H9 (cell line): ENCODE measurements around the gene SP8. TPM values are rescaled to one million over a fixed set of nuclear protein-coding genes. Genes with fewer than 3 reads are reported as not detected.

Experiments
- DNase-seq: peaks from one replicate; pipeline ENCODE4 v3.0.0-alpha.2; 2017
- H2AFZ ChIP-seq: one replicate; pipeline ENCODE4 v1.6.1; 2013; ENCODE audit warnings: mild to moderate bottlenecking, low read length, control low read depth, moderate library complexity
- H2AK5ac ChIP-seq: 2 replicates; pipeline ENCODE4 v1.6.1; 2013; ENCODE audit warnings: low read length, control low read depth, mixed read lengths; ENCODE audit not compliant: insufficient read length
- H2BK120ac ChIP-seq: one replicate; pipeline ENCODE4 v1.6.1; 2013; ENCODE audit warnings: low read depth, mild to moderate bottlenecking, low read length, control low read depth, inconsistent platforms; ENCODE audit not compliant: poor library complexity, severe bottlenecking
- H2BK12ac ChIP-seq: 2 replicates; pipeline ENCODE4 v1.6.1; 2013; ENCODE audit warnings: low read length, control low read depth, mixed read lengths, low read depth; ENCODE audit not compliant: insufficient read length
- H2BK15ac ChIP-seq: 2 replicates; pipeline ENCODE4 v1.6.1; 2013; ENCODE audit warnings: low read depth, low read length, control low read depth
- H2BK20ac ChIP-seq: one replicate; pipeline ENCODE4 v1.6.1; 2013; ENCODE audit warnings: low read depth, mild to moderate bottlenecking, low read length, control low read depth, inconsistent platforms; ENCODE audit not compliant: poor library complexity, severe bottlenecking
- H2BK5ac ChIP-seq: 2 replicates; pipeline ENCODE4 v1.6.1; 2013; ENCODE audit warnings: low read length, control low read depth, mixed read lengths; ENCODE audit not compliant: insufficient read length
- H3K14ac ChIP-seq: 2 replicates; pipeline ENCODE4 v1.6.1; 2013; ENCODE audit warnings: low read length, control low read depth; ENCODE audit not compliant: insufficient read depth
- H3K18ac ChIP-seq: 2 replicates; pipeline ENCODE4 v1.6.1; 2013; ENCODE audit warnings: low read depth, mild to moderate bottlenecking, mixed read lengths, low read length, control low read depth; ENCODE audit not compliant: insufficient read length
- H3K23ac ChIP-seq: 2 replicates; pipeline ENCODE4 v1.6.1; 2013; ENCODE audit warnings: low read length, control low read depth, mixed read lengths, low read depth; ENCODE audit not compliant: insufficient read length
- H3K23me2 ChIP-seq: 2 replicates; pipeline ENCODE4 v1.6.1; 2013; ENCODE audit warnings: low read depth, mild to moderate bottlenecking, mixed read lengths, low read length, control low read depth; ENCODE audit not compliant: insufficient read length, poor library complexity, severe bottlenecking
- H3K27ac ChIP-seq: 2 replicates; pipeline ENCODE4 v1.5.1; 2013; ENCODE audit warnings: low read length, control low read depth, mixed read lengths, low read depth; ENCODE audit not compliant: insufficient read length
- H3K27me3 ChIP-seq: 2 replicates; pipeline ENCODE4 v1.6.1; 2013; ENCODE audit warnings: low read length, control low read depth, inconsistent platforms; ENCODE audit not compliant: insufficient read depth
- H3K4ac ChIP-seq: 2 replicates; pipeline ENCODE4 v1.6.1; 2013; ENCODE audit warnings: low read depth, mild to moderate bottlenecking, control low read depth, inconsistent platforms, low read length, moderate library complexity
- H3K4me1 ChIP-seq: 2 replicates; pipeline ENCODE4 v1.6.1; 2013; ENCODE audit warnings: low read length, control low read depth, inconsistent platforms; ENCODE audit not compliant: insufficient read depth
- H3K4me2 ChIP-seq: 2 replicates; pipeline ENCODE4 v1.6.1; 2013; ENCODE audit warnings: low read length, control low read depth, mixed read lengths; ENCODE audit not compliant: insufficient read length, insufficient read depth
- H3K56ac ChIP-seq: 2 replicates; pipeline ENCODE4 v1.6.1; 2013; ENCODE audit warnings: low read depth, mild to moderate bottlenecking, mixed read lengths, low read length, control low read depth; ENCODE audit not compliant: insufficient read length
- H3K79me1 ChIP-seq: 2 replicates; pipeline ENCODE4 v1.6.1; 2013; ENCODE audit warnings: low read depth, mild to moderate bottlenecking, moderate library complexity, low read length, control low read depth, inconsistent platforms; ENCODE audit not compliant: insufficient read depth, poor library complexity, severe bottlenecking
- H3K79me2 ChIP-seq: 2 replicates; pipeline ENCODE4 v1.6.1; 2013; ENCODE audit warnings: low read length, control low read depth, inconsistent platforms; ENCODE audit not compliant: insufficient read depth
- H3K9ac ChIP-seq: 2 replicates; pipeline ENCODE4 v1.6.1; 2013; ENCODE audit warnings: low read length, control low read depth, mixed read lengths; ENCODE audit not compliant: insufficient read length; ENCODE audit errors: extremely low read depth
- H3K9me3 ChIP-seq: one replicate; pipeline ENCODE4 v1.6.1; 2013; ENCODE audit warnings: low read depth, low read length, inconsistent platforms; ENCODE audit not compliant: control insufficient read depth
- H3T11ph ChIP-seq: one replicate; pipeline ENCODE4 v1.6.1; 2013; ENCODE audit warnings: mild to moderate bottlenecking, low read length, control low read depth, inconsistent platforms
- H4K20me1 ChIP-seq: one replicate; pipeline ENCODE4 v1.6.1; 2013; ENCODE audit not compliant: control insufficient read depth, insufficient read length, insufficient read depth
- H4K5ac ChIP-seq: 2 replicates; pipeline ENCODE4 v1.6.1; 2013; ENCODE audit warnings: low read depth, mild to moderate bottlenecking, mixed read lengths, low read length, control low read depth; ENCODE audit not compliant: insufficient read length
- H4K8ac ChIP-seq: replicated peaks from 2 replicates; pipeline ENCODE4 v1.6.1; 2013; ENCODE audit warnings: low read length, control low read depth, mixed read lengths, low read depth; ENCODE audit not compliant: insufficient read length
- H4K91ac ChIP-seq: 2 replicates; pipeline ENCODE4 v1.6.1; 2013; ENCODE audit warnings: low read depth, mild to moderate bottlenecking, moderate library complexity, mixed read lengths, low read length, control low read depth; ENCODE audit not compliant: insufficient read length
- H3K27ac Mint-ChIP-seq, 3 experiments: 2 replicates in 2 of 3; 3 replicates in 1 of 3; pipeline ENCODE4 v1.8.0; 2020 to 2021; ENCODE audit warnings: mixed read lengths in 3 of 3, mild to moderate bottlenecking in 1 of 3, moderate library complexity in 1 of 3
- H3K27me3 Mint-ChIP-seq: 2 replicates; pipeline ENCODE4 v1.8.0; 2021; ENCODE audit warnings: low read depth, mild to moderate bottlenecking, moderate library complexity, mixed read lengths
- H3K36me3 Mint-ChIP-seq, 3 experiments: 2 replicates in 2 of 3; 3 replicates in 1 of 3; pipeline ENCODE4 v1.8.0; 2020 to 2021; ENCODE audit warnings: low read depth in 3 of 3, mixed read lengths in 3 of 3; ENCODE audit not compliant: insufficient read depth in 1 of 3
- H3K4me1 Mint-ChIP-seq, 2 experiments: 2 replicates each; pipeline ENCODE4 v1.8.0; 2020; ENCODE audit warnings: mixed read lengths in 2 of 2
- H3K4me3 Mint-ChIP-seq, 2 experiments: 2 replicates in 1 of 2; 3 replicates in 1 of 2; pipeline ENCODE4 v1.8.0; 2020 to 2021; ENCODE audit warnings: mild to moderate bottlenecking in 2 of 2, mixed read lengths in 2 of 2, moderate library complexity in 1 of 2
- H3K9me3 Mint-ChIP-seq, 2 experiments: 2 replicates in 1 of 2; 3 replicates in 1 of 2; pipeline ENCODE4 v1.8.0; 2020; ENCODE audit warnings: mild to moderate bottlenecking in 2 of 2, mixed read lengths in 2 of 2, moderate library complexity in 1 of 2
- CTCF ChIP-seq: fragments of 200-600 bp; sonication (generic); conservative IDR thresholded peaks from 3 replicates; pipeline ENCODE4 v1.8.0; 2021; ENCODE audit warnings: antibody characterized with exemption, mild to moderate bottlenecking
- WGBS: extraction: QIAGEN DNeasy Blood & Tissue Kit; methylation state at CpG from one replicate; pipeline ENCODE4 v1.1.7; 2013; ENCODE audit warnings: missing lambda C conversion rate, low lambda C conversion rate, mixed read lengths; ENCODE audit not compliant: insufficient read length; ENCODE audit errors: extremely low coverage; 5-methylcytosine and 5-hydroxymethylcytosine counted together
- total RNA-seq: library from RNA; stranded (reverse); gene quantifications from 2 replicates; pipeline ENCODE4 v1.2.1, GENCODE V29; 2021

SP8 gene
- total RNA-seq, 1 experiment from 2014 or later, result 3.5 TPM

GRCh38 chr7:20737840-20738448 lies 48.7 kb downstream of the SP8 start:
- Mint-ChIP-seq H3K4me3 (no peak overlapping the region), H3K9me3 (no peaks in the 10 kb centered on the region), H3K27ac (no peak overlapping the region), H3K36me3 (no peaks in the 10 kb centered on the region), H3K27me3 (no peaks in the 10 kb centered on the region; the same call in 1 of the 2 replicates), H3K4me1 (peaks cover 4 to 8% of the 10 kb centered on the region in 2 experiments)
- no peaks in the 10 kb centered on the region for H4K20me1 ChIP-seq
- no peak overlapping the region for H3K14ac ChIP-seq
- H2BK120ac ChIP-seq, result no peak overlapping the region
- DNase-seq, result no peak
- no peak overlapping the region for H3K4me2 ChIP-seq
- no peak overlapping the region for H3T11ph ChIP-seq
- H3K23ac ChIP-seq, result no peak overlapping the region
- no peak overlapping the region for H4K91ac ChIP-seq
- H3K27me3 ChIP-seq, result no peaks in the 10 kb centered on the region
- H2AK5ac ChIP-seq, result no peak overlapping the region
- H3K79me2 ChIP-seq, result no peaks in the 10 kb centered on the region
- no peak overlapping the region for H3K18ac ChIP-seq
- H2BK15ac ChIP-seq, result no peak overlapping the region
- H3K79me1 ChIP-seq, result no peaks in the 10 kb centered on the region
- H2BK5ac ChIP-seq, result no peak overlapping the region
- no peaks in the 10 kb centered on the region for H3K23me2 ChIP-seq
- H3K27ac ChIP-seq, result no peak overlapping the region
- H3K9ac ChIP-seq, result no peak overlapping the region
- TF ChIP-seq CTCF, result no peak
- H4K5ac ChIP-seq, result no peak overlapping the region
- no peaks in the 10 kb centered on the region; the same call in 1 of the 2 replicates for H3K4me1 ChIP-seq
- H4K8ac ChIP-seq, result no peak overlapping the region
- no CpG with 5 or more reads among the region's 5 CpGs for WGBS
- no peak overlapping the region for H2BK20ac ChIP-seq
- H3K56ac ChIP-seq, result no peak overlapping the region
- no peaks in the 10 kb centered on the region for H3K9me3 ChIP-seq
- no peak overlapping the region for H2AFZ ChIP-seq
- no peak overlapping the region for H3K4ac ChIP-seq
- no peak overlapping the region for H2BK12ac ChIP-seq
